SHP77 treated with DMSO at 0.1 percent for 48 hours (cell line): ENCODE results near the gene AREG.

Experiments used
- DNase-seq: peaks from one replicate; lab custom pipeline; 2025; lab: John Stamatoyannopoulos, UW

AREG gene

GRCh38 chr4:74463123-74463522 lies 18.2 kb downstream of the AREG start:
- DNase-seq: no peak

GRCh38 chr4:74464291-74464690 lies 19.4 kb downstream of the AREG start:
- no peak for DNase-seq

GRCh38 chr4:74466242-74466641 lies 21.3 kb downstream of the AREG start:
- DNase-seq: no peak

GRCh38 chr4:74471264-74471663 lies 26.3 kb downstream of the AREG start:
- DNase-seq: no peak

GRCh38 chr4:74473155-74473811 lies 28.3 kb downstream of the AREG start:
- DNase-seq: no peak

- DNase-seq: no peak
Observed at GRCh38 chr4:74474345-74475090, 29.6 kb downstream of the AREG start.

GRCh38 chr4:74475091-74475800 lies 30.3 kb downstream of the AREG start:
- DNase-seq: no peak

- no peak for DNase-seq
Observed at GRCh38 chr4:74475946-74476345, 31.0 kb downstream of the AREG start.

GRCh38 chr4:74479009-74479408 lies 34.1 kb downstream of the AREG start:
- no peak for DNase-seq

GRCh38 chr4:74480267-74480666 lies 35.3 kb downstream of the AREG start:
- no peak for DNase-seq

- DNase-seq: no peak
Observed at GRCh38 chr4:74481891-74482609, 37.1 kb downstream of the AREG start.

GRCh38 chr4:74483226-74483911 lies 38.4 kb downstream of the AREG start:
- DNase-seq: no peak

GRCh38 chr4:74486905-74487304 lies 42.0 kb downstream of the AREG start:
- DNase-seq: no peak

- DNase-seq: no peak
Observed at GRCh38 chr4:74487771-74488170, 42.8 kb downstream of the AREG start.

GRCh38 chr4:74490736-74491135 lies 45.8 kb downstream of the AREG start:
- DNase-seq: no peak

GRCh38 chr4:74499986-74500781 lies 55.2 kb downstream of the AREG start:
- no peak for DNase-seq

- no peak for DNase-seq
Observed at GRCh38 chr4:74501579-74501978, 56.6 kb downstream of the AREG start.

- no peak for DNase-seq
Observed at GRCh38 chr4:74503580-74503979, 58.6 kb downstream of the AREG start.

- no peak for DNase-seq
Observed at GRCh38 chr4:74504212-74504611, 59.3 kb downstream of the AREG start.
